ENCODE data around the gene TIAM2. TPM values are rescaled to one million over a fixed set of nuclear protein-coding genes. Genes with fewer than 3 reads are reported as not detected.

TIAM2 gene
- total and polyA plus RNA-seq, 2 donors (not counting 3 experiments of a cell fraction or from before 2014, with no cell fraction given): 9.6 to 18.5 TPM

GRCh38 chr6:154980273-154981078 lies 14.6 kb upstream of the TIAM2 start:
- dilution Hi-C loops (cut with MboI; ENCODE audit: extremely low pct_ligation_motif_present, low sequenced_read_pairs): no loop called here
- DNase-seq (ENCODE audit: low read depth, low spot score) (no peak), FAIRE-seq (no peak)
- no peaks in the 10 kb centered on the region for H4K20me1 ChIP-seq (replicated peaks; ENCODE audit: control insufficient read depth, extremely low read depth, insufficient read depth, low read length)
- H3K4me2 ChIP-seq (ENCODE audit: insufficient read depth, low read length): no peak overlapping the region
- H3K4me1 ChIP-seq (ENCODE audit: control insufficient read depth, extremely low read depth, insufficient read depth, low read length): no peaks in the 10 kb centered on the region
- no peaks in the 10 kb centered on the region for H3K27me3 ChIP-seq (ENCODE audit: control insufficient read depth in 2 of 2, insufficient read depth in 2 of 2, low read length in 2 of 2)
- no peak overlapping the region for H3K9ac ChIP-seq (replicated peaks; ENCODE audit: extremely low read depth, insufficient read depth, low read length)
- ChIA-PET CTCF (interaction anchor here (1.0 kb wide), 1 partner anchor 53 kb away, joined by 3 read pairs; no protein-coding TSS in a partner anchor), POLR2A (no interaction called here)
- H3K9me1 ChIP-seq (replicated peaks; ENCODE audit: control insufficient read depth, extremely low read depth, insufficient read depth, low read length): no peaks in the 10 kb centered on the region
- no peaks in the 10 kb centered on the region for H3K9me3 ChIP-seq (replicated peaks; ENCODE audit: control insufficient read depth, insufficient read depth, low read length)
- intact Hi-C loops (cut with micrococcal nuclease): no loop called here
- H2AFZ ChIP-seq (ENCODE audit: low read depth, low read length): no peak overlapping the region
- no peak for TF ChIP-seq GATA2 (IDR thresholded peaks at IDR 0.05; ENCODE audit: insufficient read depth, insufficient read length, low read depth, low read length)
- TF ChIP-seq, protein P1, sequence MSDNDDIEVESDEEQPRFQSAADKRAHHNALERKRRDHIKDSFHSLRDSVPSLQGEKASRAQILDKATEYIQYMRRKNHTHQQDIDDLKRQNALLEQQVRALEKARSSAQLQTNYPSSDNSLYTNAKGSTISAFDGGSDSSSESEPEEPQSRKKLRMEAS (IDR thresholded peaks at IDR 0.05; ENCODE audit: insufficient read depth, insufficient read length): no peak
- no peak for TF ChIP-seq CTCF (IDR thresholded peaks at IDR 0.05; ENCODE audit: extremely low read depth in 1 of 2, insufficient read depth in 1 of 2, low read depth in 1 of 2, low read length in 2 of 2)
- no peak for TF ChIP-seq MYC (IDR thresholded peaks at IDR 0.05; ENCODE audit: low read depth, low read length)
- no peak for TF ChIP-seq POLR2AphosphoS5 (IDR thresholded peaks at IDR 0.05; ENCODE audit: insufficient read depth, low read depth, low read length)
- no peak for TF ChIP-seq POLR2A (IDR thresholded peaks at IDR 0.05; ENCODE audit: low read depth, low read length)
- TF ChIP-seq EZH2 (IDR thresholded peaks at IDR 0.05; ENCODE audit: borderline replicate concordance, low read depth, low read length, severe bottlenecking): no peak
- TF ChIP-seq FOS (IDR thresholded peaks at IDR 0.05; ENCODE audit: borderline replicate concordance, insufficient read depth, low read length): no peak
- TF ChIP-seq JUN (IDR thresholded peaks at IDR 0.05; ENCODE audit: borderline replicate concordance, insufficient read depth, insufficient read length, low read depth): no peak
- BruUV-seq (replicated peaks): no TSS peak
- no peaks in the 10 kb centered on the region for H3K36me3 ChIP-seq (ENCODE audit: control insufficient read depth in 2 of 2, extremely low read depth in 1 of 2, insufficient read depth in 2 of 2, low read length in 2 of 2)
- H3K4me3 ChIP-seq (replicated peaks in 1 of 3; ENCODE audit: insufficient read depth in 1 of 3, low read depth in 1 of 3, low read length in 3 of 3): no peak overlapping the region
- no peaks in the 10 kb centered on the region for H3K79me2 ChIP-seq (ENCODE audit: control insufficient read depth, insufficient read depth, low read length)
- no peak overlapping the region for H3K27ac ChIP-seq (ENCODE audit: insufficient read depth, low read depth, low read length)

Measured in endothelial cell of umbilical vein (primary cell).